ENCODE data around the gene SETBP1.

The SETBP1 gene

DNA sequence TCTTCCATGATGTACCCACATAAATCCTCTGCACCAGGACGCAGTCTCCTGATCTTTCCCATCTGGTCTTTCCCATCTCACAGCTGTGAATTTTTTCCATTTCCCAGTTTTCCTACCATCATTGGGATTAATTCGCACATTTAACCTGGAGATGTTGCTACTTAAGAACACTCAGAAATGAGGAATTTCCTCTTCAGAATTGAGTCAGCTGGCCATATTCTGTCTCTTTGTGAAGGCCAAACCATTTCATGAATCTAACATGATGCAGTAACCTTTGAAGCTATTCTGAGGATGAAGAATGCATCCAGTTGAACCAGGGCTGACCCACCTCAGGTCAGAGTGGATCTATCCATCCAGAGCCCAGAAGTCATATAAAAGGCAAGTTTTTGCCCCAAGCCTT lies 326.8 kb downstream of the SETBP1 start:
- no peaks in the 10 kb centered on the region for H3K79me2 ChIP-seq (ENCODE audit: control insufficient read depth, low read length)
- TF ChIP-seq EZH2phosphoT487 (IDR thresholded peaks at IDR 0.05; ENCODE audit: borderline replicate concordance, low read length), result no peak
- TF ChIP-seq, protein P1, sequence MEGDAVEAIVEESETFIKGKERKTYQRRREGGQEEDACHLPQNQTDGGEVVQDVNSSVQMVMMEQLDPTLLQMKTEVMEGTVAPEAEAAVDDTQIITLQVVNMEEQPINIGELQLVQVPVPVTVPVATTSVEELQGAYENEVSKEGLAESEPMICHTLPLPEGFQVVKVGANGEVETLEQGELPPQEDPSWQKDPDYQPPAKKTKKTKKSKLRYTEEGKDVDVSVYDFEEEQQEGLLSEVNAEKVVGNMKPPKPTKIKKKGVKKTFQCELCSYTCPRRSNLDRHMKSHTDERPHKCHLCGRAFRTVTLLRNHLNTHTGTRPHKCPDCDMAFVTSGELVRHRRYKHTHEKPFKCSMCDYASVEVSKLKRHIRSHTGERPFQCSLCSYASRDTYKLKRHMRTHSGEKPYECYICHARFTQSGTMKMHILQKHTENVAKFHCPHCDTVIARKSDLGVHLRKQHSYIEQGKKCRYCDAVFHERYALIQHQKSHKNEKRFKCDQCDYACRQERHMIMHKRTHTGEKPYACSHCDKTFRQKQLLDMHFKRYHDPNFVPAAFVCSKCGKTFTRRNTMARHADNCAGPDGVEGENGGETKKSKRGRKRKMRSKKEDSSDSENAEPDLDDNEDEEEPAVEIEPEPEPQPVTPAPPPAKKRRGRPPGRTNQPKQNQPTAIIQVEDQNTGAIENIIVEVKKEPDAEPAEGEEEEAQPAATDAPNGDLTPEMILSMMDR (IDR thresholded peaks at IDR 0.05; ENCODE audit: low read depth, low read length, poor library complexity, severe bottlenecking), result no peak
- H3K27me3 ChIP-seq (ENCODE audit: control insufficient read depth, low read length), result no peaks in the 10 kb centered on the region
- no peak overlapping the region for H3K27ac ChIP-seq (ENCODE audit: low read depth, low read length)
- no peaks in the 10 kb centered on the region for H3K9me3 ChIP-seq (ENCODE audit: control insufficient read depth, insufficient read depth, low read length)
- H3K36me3 ChIP-seq (ENCODE audit: control insufficient read depth, low read length), result no peaks in the 10 kb centered on the region
- H3K4me2 ChIP-seq (ENCODE audit: low read length), result no peak overlapping the region
- no peaks in the 10 kb centered on the region for H4K20me1 ChIP-seq (ENCODE audit: control insufficient read depth, insufficient read depth, low read depth, low read length)
- H3K9me2 ChIP-seq (replicated peaks; ENCODE audit: control insufficient read depth, low read length), result no peaks in the 10 kb centered on the region
- no peak overlapping the region for H3K4me3 ChIP-seq (ENCODE audit: low read length)
- no peaks in the 10 kb centered on the region for H3F3A ChIP-seq (ENCODE audit: control insufficient read depth, insufficient read depth)
- H3K4me1 ChIP-seq (ENCODE audit: control insufficient read depth, low read length), result no peaks in the 10 kb centered on the region

DNA sequence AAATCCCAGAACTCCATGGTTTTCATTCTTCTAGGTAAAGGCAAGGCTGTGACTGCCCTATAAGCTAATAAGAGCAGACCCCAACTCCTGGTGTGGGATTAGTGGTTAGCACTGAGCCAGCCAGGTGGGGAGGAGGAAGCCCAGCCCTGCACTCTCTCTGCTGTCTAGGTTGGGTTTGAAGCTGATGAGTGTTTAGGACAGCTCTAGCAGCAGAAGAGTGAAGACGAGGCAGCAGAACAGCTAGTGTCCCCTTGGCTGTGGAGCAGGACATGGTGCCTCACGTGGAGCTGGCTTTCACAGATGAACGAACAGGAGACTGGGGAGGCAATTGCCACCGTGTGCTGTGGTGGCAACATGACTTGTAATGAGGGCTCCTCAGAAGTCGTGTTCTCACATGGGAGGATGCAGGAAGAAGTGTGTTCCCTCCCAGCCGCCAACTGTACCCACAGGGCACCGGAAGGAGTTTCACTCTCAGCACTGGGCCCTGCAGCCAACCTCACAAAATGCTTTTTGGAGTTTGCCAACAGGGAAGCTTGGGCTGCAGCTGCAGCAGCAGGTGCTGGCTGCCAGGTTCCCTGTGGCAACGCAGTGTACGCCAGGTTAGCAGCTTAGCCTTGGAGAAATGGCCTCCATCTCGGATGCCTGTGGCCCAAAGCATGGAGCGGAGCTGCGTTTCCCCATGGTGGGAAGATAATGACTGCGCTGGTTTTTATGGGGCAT lies 328.2 kb downstream of the SETBP1 start:
- H3K27ac ChIP-seq (ENCODE audit: low read depth, low read length), result no peak overlapping the region
- H3K4me3 ChIP-seq (ENCODE audit: low read length), result no peak overlapping the region
- H3K9me2 ChIP-seq (replicated peaks; ENCODE audit: control insufficient read depth, low read length), result no peaks in the 10 kb centered on the region
- no peaks in the 10 kb centered on the region for H3K4me1 ChIP-seq (ENCODE audit: control insufficient read depth, low read length)
- no peaks in the 10 kb centered on the region for H3K27me3 ChIP-seq (ENCODE audit: control insufficient read depth, low read length)
- no peaks in the 10 kb centered on the region for H4K20me1 ChIP-seq (ENCODE audit: control insufficient read depth, insufficient read depth, low read depth, low read length)
- no peak overlapping the region for H3K4me2 ChIP-seq (ENCODE audit: low read length)
- TF ChIP-seq, protein P1 (IDR thresholded peaks at IDR 0.05; ENCODE audit: low read depth, low read length, poor library complexity, severe bottlenecking), result no peak
- no peak for TF ChIP-seq EZH2phosphoT487 (IDR thresholded peaks at IDR 0.05; ENCODE audit: borderline replicate concordance, low read length)
- no peaks in the 10 kb centered on the region for H3K79me2 ChIP-seq (ENCODE audit: control insufficient read depth, low read length)
- no peaks in the 10 kb centered on the region for H3K36me3 ChIP-seq (ENCODE audit: control insufficient read depth, low read length)
- no peaks in the 10 kb centered on the region for H3F3A ChIP-seq (ENCODE audit: control insufficient read depth, insufficient read depth)
- H3K9me3 ChIP-seq (ENCODE audit: control insufficient read depth, insufficient read depth, low read length), result no peaks in the 10 kb centered on the region

DNA sequence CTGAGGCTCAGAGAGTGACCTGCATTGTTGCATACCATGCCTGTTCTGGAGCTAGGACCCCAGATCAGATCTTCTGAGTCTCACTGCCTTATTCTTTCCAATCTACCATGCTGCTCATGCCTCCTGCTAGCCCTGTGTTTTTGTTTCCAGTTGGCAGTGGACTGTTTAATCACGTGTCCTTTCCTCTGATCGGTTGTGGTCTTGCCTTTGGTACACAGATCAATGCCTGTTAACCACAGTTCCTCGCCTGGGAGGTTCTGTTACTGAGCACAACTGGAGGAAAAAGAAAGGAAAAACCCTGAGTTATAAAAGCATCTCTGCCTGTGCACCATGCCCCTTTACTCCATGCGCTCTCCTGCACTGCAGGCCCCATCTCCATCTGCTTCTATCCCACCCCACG lies 329.1 kb downstream of the SETBP1 start:
- TF ChIP-seq, protein P1 (IDR thresholded peaks at IDR 0.05; ENCODE audit: low read depth, low read length, poor library complexity, severe bottlenecking), result no peak
- no peak for TF ChIP-seq EZH2phosphoT487 (IDR thresholded peaks at IDR 0.05; ENCODE audit: borderline replicate concordance, low read length)
- Histone ChIP-seq H3K79me2 (ENCODE audit: control insufficient read depth, low read length) (no peaks in the 10 kb centered on the region), H3K4me2 (ENCODE audit: low read length) (no peak overlapping the region), H3F3A (ENCODE audit: control insufficient read depth, insufficient read depth) (no peaks in the 10 kb centered on the region), H4K20me1 (ENCODE audit: control insufficient read depth, insufficient read depth, low read depth, low read length) (no peaks in the 10 kb centered on the region), H3K4me1 (ENCODE audit: control insufficient read depth, low read length) (no peaks in the 10 kb centered on the region), H3K36me3 (ENCODE audit: control insufficient read depth, low read length) (no peaks in the 10 kb centered on the region), H3K9me3 (ENCODE audit: control insufficient read depth, insufficient read depth, low read length) (no peaks in the 10 kb centered on the region), H3K9me2 (replicated peaks; ENCODE audit: control insufficient read depth, low read length) (no peaks in the 10 kb centered on the region), H3K4me3 (ENCODE audit: low read length) (no peak overlapping the region), H3K27ac (ENCODE audit: low read depth, low read length) (no peak overlapping the region), H3K27me3 (ENCODE audit: control insufficient read depth, low read length) (no peaks in the 10 kb centered on the region)
